K562 treated with DMSO at 1 percent for 4 hours (cell line): ENCODE results near the gene SRPRA. TPM values are rescaled to one million over a fixed set of nuclear protein-coding genes. Genes with fewer than 3 reads are reported as not detected.

ENCODE experiments used
- total RNA-seq: library from RNA; unstranded; fragments of 300-600 nt; gene quantifications from 2 replicates; pipeline ENCODE4 v1.2.3, GENCODE V29; 2022; ENCODE audit not compliant: insufficient read depth

SRPRA gene
- 113 and 117 TPM in 2 replicates for total RNA-seq

GRCh38 chr11:126268708-126269579 lies at the start of gene SRPRA, which contains the start of gene FOXRED1:
TSS of gene SRPRA (minus strand) at chr11:126268895. CDS start at chr11:126268804, 91 bp downstream.
TSS of gene FOXRED1 (plus strand) at chr11:126269154. CDS start at chr11:126269207, 53 bp downstream.

GRCh38 chr11:126303623-126304456 lies 35.1 kb upstream of the SRPRA start, which contains the start of gene DCPS:
TSS of gene DCPS (plus strand) at chr11:126304060. CDS start at chr11:126304081, 21 bp downstream.

GRCh38 chr11:126282736-126283591 lies 14.3 kb upstream of the SRPRA start, which contains the start of gene TIRAP:
TSS of gene TIRAP (plus strand) at chr11:126283093. CDS start at chr11:126290895, 7,802 bp downstream.

Other genes with a start within 250 kb of the SRPRA start
- gene CDON, start 206.0 kb downstream of the SRPRA start, total RNA-seq = 0.26 and 0.71 TPM in 2 replicates
- 16.2 and 18.7 TPM in 2 replicates for gene RPUSD4, start 57.2 kb downstream of the SRPRA start, total RNA-seq
- gene FAM118B, start 57.1 kb downstream of the SRPRA start, total RNA-seq = 9.4 and 12.7 TPM in 2 replicates
- gene FOXRED1, start 259 bp upstream of the SRPRA start, total RNA-seq = 33.4 and 40.6 TPM in 2 replicates
- 3.5 and 3.9 TPM in 2 replicates for gene TIRAP, start 14.2 kb upstream of the SRPRA start, total RNA-seq
- gene DCPS, start 35.2 kb upstream of the SRPRA start, total RNA-seq = 8.6 and 11.3 TPM in 2 replicates
- gene ST3GAL4, start 86.8 kb upstream of the SRPRA start, total RNA-seq = 23.9 and 24.0 TPM in 2 replicates